ENCODE results near the gene ANKRD44. TPM values are rescaled to one million over a fixed set of nuclear protein-coding genes. Genes with fewer than 3 reads are reported as not detected.
A peak's percentile ranks its signal among the peaks of the same experiment; 100 is the strongest.

The ANKRD44 gene
- total and polyA plus RNA-seq, 2 of the 8 experiments (the other 6 are each of a cell fraction or from before 2014, with no cell fraction given): 1.2 to 1.3 TPM

- Histone ChIP-seq H2BK20ac (ENCODE audit: low read length) (no peak overlapping the region), H4K8ac (ENCODE audit: extremely low read depth, insufficient read depth, low read length) (no peak overlapping the region), H2BK12ac (ENCODE audit: low read depth, low read length) (no peak overlapping the region), H3K4ac (replicated peaks; ENCODE audit: insufficient read length, low read depth, low read length) (no peak overlapping the region), H2BK15ac (ENCODE audit: low read length) (no peak overlapping the region), H3K79me1 (ENCODE audit: low read depth, low read length) (no peaks in the 10 kb centered on the region), H3K4me2 (ENCODE audit: insufficient read depth in 1 of 2, low read depth in 2 of 2, low read length in 2 of 2) (no peak overlapping the region), H3K27ac (ENCODE audit: low read depth, low read length) (no peak overlapping the region), H3K4me3 (ENCODE audit: extremely low read depth in 1 of 4, insufficient read depth in 2 of 4, low read depth in 3 of 4, low read length in 4 of 4) (no peak overlapping the region), H4K5ac (ENCODE audit: insufficient read length, low read depth, low read length) (no peak overlapping the region), H3K9ac (replicated peaks in 1 of 4; ENCODE audit: extremely low read depth in 1 of 4, low read depth in 3 of 4, low read length in 3 of 4) (no peak overlapping the region), H3K79me2 (ENCODE audit: control insufficient read depth in 1 of 2, insufficient read depth in 2 of 2, low read length in 2 of 2) (no peaks in the 10 kb centered on the region), H3K14ac (ENCODE audit: insufficient read length) (no peak overlapping the region), H3K36me3 (ENCODE audit: control insufficient read depth in 2 of 4, insufficient read depth in 4 of 4, low read length in 3 of 4) (no peaks in the 10 kb centered on the region), H2AFZ (ENCODE audit: low read length) (peak overlapping the region; percentile 48), H3K27me3 (replicated peaks in 1 of 4; ENCODE audit: control insufficient read depth in 3 of 4, extremely low read depth in 1 of 4, insufficient read depth in 3 of 4, low read length in 3 of 4) (0 out of 7 replicates have a peak, but pooled peaks cover 0 to 4% (median 0%) of the 10 kb centered on the region in 4 experiments), H4K91ac (replicated peaks; ENCODE audit: insufficient read length, low read length) (no peak overlapping the region), H3K23ac (ENCODE audit: insufficient read length) (no peak overlapping the region), H4K20me1 (replicated peaks in 1 of 2; ENCODE audit: control insufficient read depth in 1 of 2, insufficient read depth in 2 of 2, low read length in 2 of 2) (no peaks in the 10 kb centered on the region), H3K56ac (replicated peaks; ENCODE audit: insufficient read length, low read depth, low read length) (no peak overlapping the region), H2BK5ac (ENCODE audit: low read depth, low read length) (no peak overlapping the region), H3K4me1 (replicated peaks in 1 of 4; ENCODE audit: control insufficient read depth in 3 of 4, insufficient read depth in 4 of 4, low read length in 3 of 4) (peaks cover 3 to 10% (median 8%) of the 10 kb centered on the region in 4 experiments; a peak in 4 of 7 replicates), H3K9me3 (ENCODE audit: insufficient read depth in 2 of 2, low read depth in 1 of 2, low read length in 1 of 2) (no peaks in the 10 kb centered on the region), H3K23me2 (ENCODE audit: low read depth, low read length) (no peaks in the 10 kb centered on the region; the same call in 1 of the 2 replicates), H2BK120ac (replicated peaks; ENCODE audit: low read depth, low read length) (no peak overlapping the region), H3K18ac (ENCODE audit: extremely low read depth, low read length) (no peak overlapping the region), H2AK5ac (ENCODE audit: low read depth, low read length) (no peak overlapping the region)
- ChIA-PET CTCF (ENCODE audit: partially characterized antibody) (interaction anchor here (0.5 to 6.7 kb wide), 53 partner anchors 10 to 1636 kb away, joined by 3 to 110 read pairs (median 5); no protein-coding TSS in a partner anchor), POLR2A (ENCODE audit: partially characterized antibody) (interaction anchor here (2.4 kb wide), 1 partner anchor 55 kb away, joined by 7 read pairs; no protein-coding TSS in a partner anchor)
- FAIRE-seq (peak; percentile 99), DNase-seq (ENCODE audit: low read depth in 1 of 2, low spot score in 2 of 2) (peak in 1 of 2 experiments; percentile 87)
- 38% methylated on average over 5 of the region's 5 CpGs; no CpG with 5 or more reads in 1 of the 2 experiments for WGBS, 2 experiments (ENCODE audit: extremely low coverage in 1 of 2, insufficient coverage in 1 of 2, insufficient read length in 1 of 2, insufficient replicate concordance in 2 of 2, low coverage in 1 of 2, low lambda C conversion rate in 2 of 2, missing lambda C conversion rate in 1 of 2)
- TF ChIP-seq CTCF (IDR thresholded peaks at IDR 0.05; ENCODE audit: control extremely low read depth in 1 of 3, insufficient read depth in 1 of 3, low read depth in 1 of 3, low read length in 3 of 3) (peak; percentile 84 to 96 (median 96)), CEBPB (IDR thresholded peaks at IDR 0.05; ENCODE audit: low read depth, low read length) (no peak; the same call in 1 of the 2 replicates), YY1 (IDR thresholded peaks at IDR 0.05; ENCODE audit: low read depth, low read length) (peak; percentile 80; the same call in 1 of the 2 replicates), TEAD4 (IDR thresholded peaks at IDR 0.05; ENCODE audit: low read depth, low read length) (0 out of 2 replicates have a peak, but pooled peaks have one; percentile 9), EZH2 (IDR thresholded peaks at IDR 0.05; ENCODE audit: low read depth, low read length, severe bottlenecking) (no peak), HDAC6 (IDR thresholded peaks at IDR 0.05; ENCODE audit: low read depth, low read length) (no peak), POLR2A (IDR thresholded peaks at IDR 0.05; ENCODE audit: control extremely low read depth in 1 of 2, low read depth in 2 of 2, low read length in 2 of 2) (no peak), CREB1 (IDR thresholded peaks at IDR 0.05) (peak; percentile 72), BACH1 (IDR thresholded peaks at IDR 0.05; ENCODE audit: low read length) (no peak)
- TF ChIP-seq, protein P1, sequence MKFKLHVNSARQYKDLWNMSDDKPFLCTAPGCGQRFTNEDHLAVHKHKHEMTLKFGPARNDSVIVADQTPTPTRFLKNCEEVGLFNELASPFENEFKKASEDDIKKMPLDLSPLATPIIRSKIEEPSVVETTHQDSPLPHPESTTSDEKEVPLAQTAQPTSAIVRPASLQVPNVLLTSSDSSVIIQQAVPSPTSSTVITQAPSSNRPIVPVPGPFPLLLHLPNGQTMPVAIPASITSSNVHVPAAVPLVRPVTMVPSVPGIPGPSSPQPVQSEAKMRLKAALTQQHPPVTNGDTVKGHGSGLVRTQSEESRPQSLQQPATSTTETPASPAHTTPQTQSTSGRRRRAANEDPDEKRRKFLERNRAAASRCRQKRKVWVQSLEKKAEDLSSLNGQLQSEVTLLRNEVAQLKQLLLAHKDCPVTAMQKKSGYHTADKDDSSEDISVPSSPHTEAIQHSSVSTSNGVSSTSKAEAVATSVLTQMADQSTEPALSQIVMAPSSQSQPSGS (IDR thresholded peaks at IDR 0.05; ENCODE audit: low read length): no peak
Observed at GRCh38 chr2:197168705-197169104, 141.9 kb downstream of the ANKRD44 start.

Measured in H1 (cell line).